GOT3 (cell line): ENCODE results near the gene OR2A14.
"Not testable (repeated sequence)": the region's sequence is repeated elsewhere in the genome, so short reads cannot be mapped to it uniquely, and the experiment has no call there.

Experiments
- DNase-seq: peaks from one replicate; lab custom pipeline; 2025; ENCODE audit warnings: mixed read lengths; lab: John Stamatoyannopoulos, UW

OR2A14 gene

GRCh38 chr7:144122876-144123275 is at the start of gene OR2A14:
Gene OR2A14, plus strand, starts transcription at chr7:144123176. Its CDS starts 5,937 bp downstream, at chr7:144129113.
- no peak for DNase-seq

GRCh38 chr7:144074374-144074773 is 48.6 kb upstream of the OR2A14 start:
- no peak for DNase-seq

- DNase-seq = no peak
These were observed 37.0 kb upstream of the OR2A14 start, which contains the start of gene OR2A12 for GRCh38 chr7:144085978-144086377. Gene OR2A12, plus strand, starts transcription at chr7:144086278. Its CDS starts 8,830 bp downstream, at chr7:144095108.

- no peak for DNase-seq
These were observed 36.2 kb upstream of the OR2A14 start for GRCh38 chr7:144086730-144087129.

- DNase-seq = no peak
These were observed 35.7 kb upstream of the OR2A14 start for GRCh38 chr7:144087230-144087629.

GRCh38 chr7:144090667-144091066 is 32.3 kb upstream of the OR2A14 start:
- no peak for DNase-seq

GRCh38 chr7:144098776-144099175 is 24.2 kb upstream of the OR2A14 start:
- DNase-seq = no peak

- no peak for DNase-seq
These were observed 22.4 kb upstream of the OR2A14 start for GRCh38 chr7:144100607-144101006.

- DNase-seq = no peak
These were observed 20.9 kb upstream of the OR2A14 start for GRCh38 chr7:144102041-144102440.

GRCh38 chr7:144105211-144105610 is 17.8 kb upstream of the OR2A14 start:
- DNase-seq = no peak

GRCh38 chr7:144109283-144109682 is 13.7 kb upstream of the OR2A14 start, which contains the start of gene OR2A2:
Gene OR2A2, plus strand, starts transcription at chr7:144109583. Its CDS starts 0 bp downstream, at chr7:144109583.
- no peak for DNase-seq

GRCh38 chr7:144110272-144110671 is 12.7 kb upstream of the OR2A14 start:
- no peak for DNase-seq

GRCh38 chr7:144113651-144114050 is 9.3 kb upstream of the OR2A14 start:
- DNase-seq = no peak

GRCh38 chr7:144118341-144118740 is 4.6 kb upstream of the OR2A14 start:
- DNase-seq = no peak

GRCh38 chr7:144127714-144128334 is 4.8 kb downstream of the OR2A14 start:
- no peak for DNase-seq

- not testable (repeated sequence) for DNase-seq
These were observed 6.6 kb downstream of the OR2A14 start for GRCh38 chr7:144129601-144130000.

GRCh38 chr7:144130730-144131129 is 7.8 kb downstream of the OR2A14 start:
- no peak for DNase-seq

GRCh38 chr7:144132262-144132661 is 9.3 kb downstream of the OR2A14 start:
- no peak for DNase-seq

GRCh38 chr7:144133307-144133706 is 10.3 kb downstream of the OR2A14 start:
- DNase-seq = no peak

- no peak for DNase-seq
These were observed 11.1 kb downstream of the OR2A14 start for GRCh38 chr7:144134116-144134515.

GRCh38 chr7:144137501-144137900 is 14.5 kb downstream of the OR2A14 start:
- no peak for DNase-seq

GRCh38 chr7:144142187-144142586 is 19.2 kb downstream of the OR2A14 start:
- DNase-seq = no peak

- no peak for DNase-seq
These were observed 21.4 kb downstream of the OR2A14 start for GRCh38 chr7:144144426-144144825.

GRCh38 chr7:144148224-144148827 is 25.4 kb downstream of the OR2A14 start:
- no peak for DNase-seq
